Fibroblast of skin of left biceps (primary cell): ENCODE data around the gene OSBPL1A.

ENCODE experiments used
- DNase-seq, 2 experiments: peaks; one replicate each; pipeline ENCODE4 v3.0.0-alpha.2; 2013; ENCODE audit warnings: low read depth in 2 of 2

OSBPL1A gene

GRCh38 chr18:24397694-24398368 lies at the start of gene OSBPL1A:
Gene OSBPL1A (minus strand): TSS chr18:24397824. CDS start chr18:24377533, 20,291 bp downstream.
- peak; percentile 66 to 74 for DNase-seq

DNA sequence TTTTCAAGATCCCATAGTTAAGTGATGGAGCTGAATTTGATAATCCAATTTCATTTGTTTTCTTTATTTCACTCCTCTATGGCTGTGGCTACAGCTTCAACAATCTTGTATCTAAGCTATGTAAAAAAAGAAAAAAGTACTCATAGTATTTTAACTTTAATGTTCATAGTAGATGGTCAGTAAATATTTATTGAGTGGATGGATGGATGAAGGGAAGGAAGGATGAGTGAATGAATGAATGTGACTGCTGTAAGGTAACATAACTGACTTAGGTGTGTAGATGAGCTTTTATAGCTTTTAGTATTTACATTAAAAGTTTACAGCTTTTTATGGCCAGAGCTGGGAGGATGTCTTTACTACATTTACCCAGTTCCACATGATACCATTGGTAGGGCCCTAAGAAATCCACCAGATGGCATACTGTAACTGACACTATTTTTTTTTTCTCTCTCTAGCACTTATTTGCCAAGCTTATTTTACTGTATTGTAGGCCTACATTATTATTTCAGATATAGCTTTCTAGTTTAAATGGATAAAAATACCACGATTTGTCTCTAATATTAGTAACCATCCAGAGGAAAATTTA lies 49.4 kb upstream of the OSBPL1A start:
- DNase-seq, result no peak

DNA sequence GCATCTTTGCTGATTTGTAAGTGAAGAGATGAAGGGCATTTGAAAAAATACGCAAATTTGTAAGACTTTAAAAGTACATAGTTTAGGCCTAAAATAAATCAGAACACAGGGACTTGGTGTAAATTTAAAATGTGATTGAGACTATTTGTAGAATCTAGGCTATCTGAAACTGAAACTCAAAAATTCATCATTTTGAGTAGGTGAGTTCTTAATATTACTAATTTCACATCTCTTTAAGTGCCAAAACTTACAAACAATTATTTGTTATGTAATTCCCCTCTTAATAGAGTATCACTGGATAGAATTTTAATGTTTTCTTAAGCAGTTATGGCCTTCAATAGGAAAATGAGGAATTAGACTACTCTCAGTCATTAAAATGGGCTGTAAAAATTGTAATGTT lies 48.8 kb upstream of the OSBPL1A start:
- no peak for DNase-seq

DNA sequence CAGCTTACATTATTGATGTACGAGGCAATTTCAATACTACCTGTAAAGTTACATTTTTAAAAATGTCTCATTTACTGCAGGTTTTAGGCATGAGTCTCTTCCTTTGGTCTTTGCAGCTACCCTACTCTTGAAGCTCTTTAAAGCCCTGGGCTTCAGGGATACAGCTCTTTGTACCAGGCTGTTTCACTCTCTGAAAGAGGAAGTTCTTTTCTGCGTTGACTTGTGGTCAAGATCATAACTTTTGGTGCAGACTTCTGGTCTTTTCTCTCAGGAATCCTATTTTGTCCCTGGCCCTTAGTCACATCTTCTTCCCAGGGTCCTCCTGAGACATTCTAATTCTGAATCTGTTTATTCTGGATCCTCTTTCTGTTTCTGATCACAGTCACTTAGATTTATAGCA lies 46.2 kb upstream of the OSBPL1A start:
- DNase-seq, result no peak

DNA sequence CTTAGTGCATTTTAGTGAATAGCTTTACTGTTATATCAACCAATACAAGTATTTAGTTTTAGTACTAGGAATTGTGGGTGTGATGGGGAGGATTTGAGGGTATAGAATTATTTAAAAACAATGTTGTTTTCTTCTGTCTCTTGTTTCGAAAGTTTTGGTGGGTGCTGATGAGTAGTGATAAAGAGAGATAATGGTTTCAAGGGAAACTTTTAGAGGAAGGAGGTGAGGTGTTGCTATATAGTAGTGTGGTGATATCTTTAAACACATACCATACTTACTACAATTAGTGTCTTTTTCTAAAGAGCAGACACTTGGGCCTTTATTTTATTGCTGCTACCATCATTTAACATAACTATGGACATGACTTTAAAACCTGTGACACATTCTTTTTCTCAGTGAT lies 39.3 kb upstream of the OSBPL1A start:
- no peak for DNase-seq

DNA sequence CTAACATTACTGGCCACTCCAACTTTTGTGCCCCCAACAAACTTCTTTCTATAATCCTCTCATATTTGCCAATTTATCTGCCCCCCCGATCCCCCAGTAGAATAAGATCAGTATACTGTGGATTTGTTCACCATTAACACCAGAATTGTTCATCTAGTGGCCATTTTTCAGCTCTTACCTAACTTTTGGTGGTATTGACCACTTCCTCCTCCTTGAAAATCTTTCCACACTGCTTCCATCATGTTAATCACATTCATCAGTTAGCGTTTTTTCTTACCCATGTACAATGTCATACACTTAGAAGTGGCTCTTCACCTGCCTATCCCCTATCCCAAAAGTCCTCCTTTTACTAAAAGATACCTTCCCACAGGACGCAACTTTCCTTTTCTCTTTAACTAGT lies 35.0 kb upstream of the OSBPL1A start:
- DNase-seq, result no peak

DNA sequence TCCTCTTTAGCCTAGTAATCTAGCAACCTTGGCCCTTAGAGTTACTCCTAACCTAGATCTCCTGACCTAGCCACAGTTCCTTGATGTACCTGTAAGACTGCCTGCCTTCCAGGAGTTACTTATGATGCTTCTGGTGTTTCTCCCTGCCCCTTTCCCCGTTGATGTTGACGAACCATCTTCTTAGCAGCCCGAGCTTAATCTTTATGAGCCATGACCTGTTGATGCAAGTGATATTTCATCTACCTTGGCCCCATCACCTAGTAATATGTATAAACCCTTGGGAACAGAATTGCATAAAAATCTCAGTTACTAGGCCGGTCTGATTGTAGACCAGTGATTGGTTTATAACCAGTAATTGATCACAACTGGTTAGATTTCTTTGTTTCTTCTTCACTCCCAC lies 31.6 kb upstream of the OSBPL1A start:
- no peak for DNase-seq

DNA sequence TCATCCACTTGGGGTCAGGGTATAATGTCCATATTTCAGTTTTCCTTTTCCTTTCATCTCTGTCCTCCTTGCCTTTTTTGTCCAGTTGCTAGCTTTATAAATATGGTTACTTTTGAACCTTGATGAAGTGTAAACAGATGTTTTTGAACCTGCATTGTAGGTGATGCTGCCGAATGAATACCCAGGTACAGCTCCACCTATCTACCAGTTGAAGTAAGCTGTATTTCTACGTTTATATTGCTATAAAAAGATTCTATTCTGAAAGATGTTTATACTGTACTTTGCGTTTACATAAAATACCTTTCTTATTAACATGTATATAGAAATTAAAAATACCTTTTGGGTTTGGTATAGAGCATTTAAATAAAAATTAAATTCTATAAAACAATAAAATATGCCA lies 31.1 kb upstream of the OSBPL1A start:
- no peak for DNase-seq

DNA sequence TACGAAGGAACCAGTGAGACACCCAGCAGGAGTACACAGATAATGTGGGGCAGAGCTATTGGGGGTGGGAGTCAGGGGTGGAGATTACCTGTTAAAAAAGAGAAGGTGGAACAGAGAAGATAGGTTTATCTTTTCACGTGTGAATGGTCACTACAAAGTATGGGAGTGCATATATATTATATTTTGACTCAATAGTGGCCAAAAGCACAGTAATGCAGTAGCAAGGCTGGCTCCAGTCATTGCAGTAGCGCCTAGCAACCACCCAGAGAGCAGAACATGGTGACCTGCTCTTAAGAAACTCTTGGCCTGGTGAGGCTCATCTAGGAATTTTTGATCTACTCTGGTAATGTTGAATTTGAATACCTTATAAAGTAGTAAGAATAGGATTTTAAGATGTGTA lies 29.9 kb upstream of the OSBPL1A start:
- DNase-seq, result no peak

GRCh38 chr18:24426398-24427294 lies 29.0 kb upstream of the OSBPL1A start, which contains the start of gene IMPACT:
Gene IMPACT (plus strand): TSS chr18:24426670. CDS start chr18:24426757, 87 bp downstream.
- peak; percentile 60 to 66 for DNase-seq

DNA sequence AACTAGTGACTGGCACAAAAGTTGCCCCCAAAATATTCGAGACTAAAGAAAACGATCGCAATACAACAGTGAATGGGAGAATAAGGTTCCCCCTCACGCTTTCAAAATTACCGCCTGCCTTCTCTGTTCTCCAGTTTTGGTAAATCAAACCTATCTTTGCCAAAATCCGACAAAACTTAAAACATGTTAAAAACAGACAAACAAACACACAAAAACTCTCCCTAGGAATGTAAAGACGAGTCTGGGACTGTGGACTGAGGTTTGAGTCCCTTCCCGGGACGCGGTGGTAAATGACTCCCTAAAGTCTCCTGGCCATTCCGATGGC lies 28.4 kb upstream of the OSBPL1A start:
- DNase-seq, result no peak

DNA sequence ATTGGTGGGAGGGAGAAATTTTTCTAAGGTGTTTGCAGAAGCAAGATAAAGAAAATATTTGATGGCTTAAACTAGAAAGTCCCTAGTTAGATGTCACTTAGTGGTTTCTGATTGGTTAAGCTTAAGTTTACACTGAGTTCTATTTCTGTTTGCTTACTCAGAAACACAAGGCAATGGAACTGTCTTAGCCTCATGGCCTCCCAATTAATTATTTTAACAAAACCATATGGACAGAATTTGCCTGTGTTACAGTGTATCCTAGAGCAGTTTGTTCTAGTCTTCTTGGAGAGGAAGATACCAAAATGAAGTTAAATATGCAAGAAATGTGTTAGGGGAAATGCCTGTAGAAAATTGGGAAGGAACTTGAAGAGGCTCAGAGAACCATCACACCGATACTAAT lies 24.2 kb upstream of the OSBPL1A start:
- no peak for DNase-seq

- no peak for DNase-seq
These were observed 22.9 kb upstream of the OSBPL1A start for GRCh38 chr18:24420551-24420950.

DNA sequence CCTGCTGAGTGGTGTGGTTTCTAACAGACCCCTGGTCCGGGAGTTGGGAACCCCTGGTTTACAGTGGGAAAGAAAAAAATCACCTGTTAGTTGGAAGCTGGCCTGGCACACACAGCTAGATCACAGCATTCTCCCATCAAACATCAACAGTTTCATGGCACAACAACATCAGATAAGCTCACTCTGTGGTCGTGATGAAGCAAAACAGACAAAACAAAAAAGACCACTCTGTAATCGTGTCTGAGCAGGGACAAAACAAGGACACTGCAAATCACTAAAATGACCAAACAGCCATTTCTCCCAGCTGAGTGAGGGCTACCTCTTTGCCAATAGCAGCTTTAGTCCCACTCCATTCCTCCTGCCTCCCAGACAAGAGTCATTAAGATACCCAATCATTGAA lies 19.9 kb upstream of the OSBPL1A start:
- DNase-seq, result no peak

GRCh38 chr18:24414349-24415003 lies 16.9 kb upstream of the OSBPL1A start:
- DNase-seq, result no peak

GRCh38 chr18:24413148-24413547 lies 15.5 kb upstream of the OSBPL1A start:
- no peak for DNase-seq

DNA sequence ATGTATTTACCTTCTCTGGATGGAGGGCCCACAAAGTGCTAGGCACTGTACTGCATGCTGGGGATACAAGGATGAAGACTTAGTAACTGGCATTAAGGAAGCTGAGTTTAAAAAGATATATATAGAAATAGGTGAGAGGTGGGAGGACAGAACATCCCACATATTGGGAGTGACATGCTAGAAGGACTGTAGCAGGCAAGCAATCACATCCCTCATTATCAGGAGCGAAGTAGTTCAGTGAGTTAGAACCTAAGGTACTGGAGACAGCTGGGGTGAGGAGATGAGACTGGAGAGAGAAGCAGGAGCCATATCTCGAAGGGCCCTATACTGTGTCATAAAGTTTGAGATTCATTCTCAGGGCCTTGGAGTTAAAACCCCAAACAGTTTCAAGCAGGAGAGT lies 10.9 kb upstream of the OSBPL1A start:
- DNase-seq, result no peak

- no peak for DNase-seq
These were observed 7.0 kb upstream of the OSBPL1A start for GRCh38 chr18:24404591-24404990.

DNA sequence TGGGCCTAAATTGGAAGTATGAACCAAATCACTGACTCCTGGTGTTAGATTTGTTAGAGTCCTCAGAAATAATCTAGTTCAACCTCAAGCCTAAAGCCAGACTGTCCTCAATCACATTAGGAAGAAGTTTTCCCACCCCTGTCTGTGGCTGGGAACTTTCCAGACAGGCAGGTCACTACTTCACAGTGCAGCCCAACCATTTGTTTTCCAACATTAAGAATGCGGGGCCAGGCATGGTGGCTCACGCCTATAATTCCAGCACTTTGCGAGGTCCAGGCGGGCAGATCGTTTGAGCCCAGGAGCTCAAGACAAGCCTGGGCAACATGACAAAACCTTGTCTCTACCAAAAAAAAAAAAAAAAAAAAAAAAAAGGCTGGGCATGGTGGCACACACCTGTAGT lies 5.5 kb upstream of the OSBPL1A start:
- DNase-seq, result no peak

DNA sequence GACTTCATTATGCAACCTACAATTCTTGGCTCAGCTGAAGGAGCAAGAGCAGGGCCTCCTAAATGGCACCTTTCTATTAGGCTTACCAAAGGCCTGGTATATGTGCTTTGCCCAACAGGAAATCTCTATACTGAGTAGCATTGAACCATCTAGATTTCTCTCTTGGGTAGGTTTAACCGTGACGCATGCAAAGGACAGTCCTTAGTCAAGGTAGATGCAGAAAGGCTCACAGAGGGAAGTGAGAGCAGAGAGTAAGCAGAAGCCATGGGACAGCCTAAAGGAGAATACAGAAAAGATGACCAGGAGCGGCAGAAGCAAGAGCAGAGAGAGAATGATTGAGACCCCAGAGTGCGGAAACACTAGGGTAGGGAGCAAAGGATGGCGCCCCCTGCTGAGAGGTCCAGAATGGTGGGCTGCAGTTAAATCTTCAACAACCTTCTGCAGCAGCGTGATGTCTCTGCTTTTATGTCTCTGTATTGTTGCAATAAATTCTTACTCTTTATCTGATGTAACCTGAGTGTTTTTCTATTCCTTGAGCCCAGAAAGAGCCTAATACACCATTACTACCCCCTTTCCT lies 4.7 kb upstream of the OSBPL1A start:
- no peak for DNase-seq

DNA sequence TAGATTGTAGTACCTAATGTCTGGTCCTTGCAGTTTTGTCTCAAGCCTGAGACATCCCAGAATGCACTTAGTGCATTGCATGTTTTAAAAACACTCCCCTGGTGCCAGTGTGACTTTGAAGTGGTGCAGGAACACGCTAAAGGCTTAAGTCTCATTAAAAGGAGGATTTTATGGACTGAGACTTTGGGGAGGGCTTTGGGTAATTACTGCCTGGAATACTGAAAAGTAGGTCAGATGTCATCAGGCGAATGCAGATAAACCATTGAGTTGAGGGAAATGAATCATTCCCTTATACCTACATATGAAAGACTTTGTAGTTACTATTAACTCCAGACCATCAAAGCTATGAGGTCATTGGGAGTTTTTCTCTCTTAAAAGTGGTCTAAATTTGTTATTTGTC lies 3.0 kb upstream of the OSBPL1A start:
- no peak for DNase-seq

DNA sequence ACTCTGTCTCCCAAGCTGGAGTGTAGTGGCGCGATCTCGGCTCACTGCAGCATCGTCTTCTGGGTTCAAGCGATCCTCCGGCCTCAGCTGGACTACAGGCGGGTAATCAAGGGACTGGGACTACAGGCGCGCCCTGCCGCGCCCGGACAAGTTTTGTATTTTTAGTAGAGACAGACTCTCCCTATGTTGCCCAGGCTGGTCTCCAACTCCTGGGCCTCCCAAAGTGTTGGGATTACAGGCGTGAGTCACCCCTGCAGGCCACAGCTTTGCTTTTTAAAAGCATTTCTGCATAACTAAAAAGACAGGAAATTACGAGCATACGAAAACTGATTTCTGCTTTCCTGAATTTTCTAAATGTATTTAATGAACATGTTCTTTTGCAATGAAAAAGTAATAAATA lies 916 bp upstream of the OSBPL1A start:
- peak in 1 of 2 experiments; percentile 1 for DNase-seq
